NCI-H1436 treated with DMSO at 0.1 percent for 48 hours (cell line): ENCODE data around the gene MEF2C.
"Not testable (repeated sequence)": the region's sequence is repeated elsewhere in the genome, so short reads cannot be mapped to it uniquely, and the experiment has no call there.

Experiments
- DNase-seq: peaks from one replicate; lab custom pipeline; 2025; lab: John Stamatoyannopoulos, UW

The MEF2C gene

DNA sequence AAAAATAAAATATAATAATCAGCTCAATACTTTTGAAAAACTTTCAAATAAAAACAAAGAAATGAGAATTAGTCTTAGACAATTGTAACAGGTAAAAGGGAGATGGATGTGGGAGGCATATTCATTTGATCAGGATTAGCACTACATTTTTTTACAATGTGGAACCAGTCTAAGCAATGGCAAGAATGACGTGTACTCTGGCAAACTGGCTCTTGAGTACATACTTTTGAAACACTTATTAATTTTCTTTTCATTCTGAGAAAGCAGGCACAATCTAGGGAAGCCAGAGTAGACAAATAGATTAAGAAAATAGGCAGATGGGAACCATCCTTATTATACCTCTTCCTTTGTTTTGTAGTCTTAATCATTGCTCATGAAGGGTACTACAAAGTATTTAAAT, 79.7 kb downstream of the MEF2C start:
- DNase-seq, result no peak

DNA sequence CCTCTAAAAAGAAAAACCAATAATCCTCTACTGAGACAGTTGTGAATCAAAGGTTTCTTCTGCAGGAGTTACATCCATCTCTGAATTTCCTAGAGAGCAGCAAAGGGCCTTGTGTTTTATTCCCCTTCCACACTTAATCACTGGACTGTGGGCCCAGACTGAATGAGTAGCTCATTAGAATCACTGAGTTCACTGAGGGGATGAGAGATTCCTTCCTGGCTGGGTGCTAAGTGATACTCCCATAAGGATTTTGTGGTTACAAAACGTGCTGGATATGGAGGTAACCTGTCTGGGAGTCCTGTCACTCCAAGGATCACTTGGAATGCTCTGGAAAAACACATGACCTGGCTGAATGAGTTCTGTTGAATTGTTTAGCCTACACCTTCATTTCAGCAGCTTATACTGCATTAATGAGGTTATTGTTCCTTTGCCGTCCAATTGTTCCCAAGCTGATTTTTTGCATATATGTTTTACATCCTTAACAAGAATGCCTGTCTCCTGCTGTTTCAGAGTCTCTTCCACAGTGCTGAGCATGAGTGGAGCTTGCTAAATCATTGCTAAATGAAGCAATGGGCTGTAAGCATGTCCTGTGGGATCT, 82.9 kb downstream of the MEF2C start:
- no peak for DNase-seq

DNA sequence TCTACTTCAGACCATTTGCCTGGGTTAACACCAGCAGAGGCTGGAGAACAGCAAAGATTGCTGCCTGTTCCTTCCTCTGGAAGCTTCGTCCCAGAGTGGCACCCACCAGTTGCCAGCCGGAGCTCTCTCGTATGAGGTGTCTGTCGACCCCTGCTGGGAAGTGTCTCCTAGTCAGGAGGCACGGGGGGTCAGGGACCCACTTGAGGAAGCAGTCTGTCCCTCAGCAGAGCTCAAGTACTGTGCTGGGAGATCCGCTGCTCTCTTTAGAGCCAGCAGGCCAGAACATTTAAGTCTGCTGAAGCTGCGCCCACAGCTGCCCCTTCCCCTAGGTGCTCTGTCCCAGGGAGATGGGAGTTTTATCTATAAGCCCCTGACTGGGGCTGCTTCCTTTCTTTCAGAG, 84.1 kb downstream of the MEF2C start:
- DNase-seq, result not testable (repeated sequence)

DNA sequence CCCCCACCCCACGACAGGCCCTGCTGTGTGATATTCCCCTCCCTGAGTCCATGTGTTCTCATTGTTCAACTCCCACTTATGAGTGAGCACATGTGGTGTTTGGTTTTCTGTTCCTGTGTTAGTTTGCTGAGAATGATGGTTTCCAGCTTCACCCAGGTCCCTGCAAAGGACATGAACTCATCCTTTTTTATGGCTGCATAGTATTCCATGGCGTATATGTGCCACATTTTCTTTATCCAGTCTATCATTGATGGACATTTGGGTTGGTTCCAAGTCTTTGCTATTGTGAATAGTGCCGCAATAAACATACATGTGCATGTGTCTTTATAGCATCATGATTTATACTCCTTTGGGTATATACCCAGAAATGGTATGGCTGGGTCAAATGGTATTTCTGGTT, 89.2 kb downstream of the MEF2C start:
- not testable (repeated sequence) for DNase-seq

DNA sequence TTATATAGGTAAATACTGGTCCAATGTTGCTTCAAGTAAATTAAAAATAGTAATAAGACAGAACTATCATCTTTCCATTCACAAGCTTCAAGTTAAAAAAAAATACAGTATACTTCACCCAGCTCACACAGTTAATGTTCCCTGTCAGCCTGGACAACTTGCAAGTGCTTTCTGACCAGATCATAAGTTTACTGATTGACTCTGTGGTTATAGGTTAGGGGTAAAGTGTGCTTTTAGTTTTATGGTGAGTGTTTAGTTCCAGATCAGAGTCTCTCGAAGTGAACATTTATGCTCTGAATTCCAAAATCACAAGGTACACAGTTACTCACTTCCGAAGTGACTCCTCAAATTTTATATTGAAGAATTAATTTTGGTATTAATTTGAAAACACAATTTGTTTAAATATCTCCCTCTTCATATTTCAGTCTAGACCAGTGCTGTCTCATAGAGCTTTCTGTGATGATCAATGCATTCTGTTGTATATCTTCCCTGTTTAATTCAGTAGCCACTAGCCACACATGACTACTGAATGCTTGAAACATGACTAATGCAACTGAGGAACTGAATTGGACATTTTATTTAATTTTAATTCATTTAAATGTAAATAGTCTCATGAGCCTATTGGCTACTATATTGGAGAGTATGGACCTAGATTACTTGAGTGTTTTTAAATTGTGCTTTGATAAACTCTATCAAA, 90.7 kb downstream of the MEF2C start:
- DNase-seq, result no peak

DNA sequence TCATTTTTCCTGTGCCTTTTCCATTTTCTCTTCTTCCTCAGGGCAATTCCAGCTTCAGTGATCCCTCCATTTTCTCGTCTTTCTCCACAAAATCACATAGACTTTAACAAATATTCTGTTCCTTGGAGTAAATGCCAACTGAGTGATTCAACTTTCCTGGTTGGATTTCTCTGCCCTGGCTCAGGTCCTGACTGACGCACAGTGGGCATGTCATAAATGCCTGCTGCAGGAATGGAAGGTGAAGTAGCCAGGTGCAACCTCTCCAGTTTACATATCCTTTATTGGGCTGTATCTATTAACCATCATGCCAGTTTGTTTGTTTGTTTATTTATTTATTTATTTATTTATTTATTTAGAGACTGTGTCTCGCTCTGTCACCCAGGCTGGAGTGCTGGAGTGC, 95.1 kb downstream of the MEF2C start:
- no peak for DNase-seq

DNA sequence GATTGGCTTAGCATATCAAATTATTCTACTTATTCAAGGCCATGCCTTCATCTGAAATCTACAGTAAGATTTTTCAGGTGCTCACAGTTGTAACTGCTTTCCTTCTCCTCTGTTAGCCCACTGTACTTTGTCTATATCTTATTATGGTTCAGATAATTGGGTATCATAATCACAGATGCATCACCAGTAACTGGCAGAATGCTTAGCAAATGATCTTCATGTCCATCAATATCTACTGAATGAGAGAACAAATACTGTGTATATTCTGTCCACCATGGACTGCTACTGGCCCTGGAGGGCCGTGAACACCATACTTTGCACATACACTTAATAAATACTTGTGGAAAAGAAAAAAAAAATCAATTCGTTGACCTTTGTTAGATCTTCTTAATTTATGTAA, 96.2 kb downstream of the MEF2C start:
- no peak for DNase-seq

DNA sequence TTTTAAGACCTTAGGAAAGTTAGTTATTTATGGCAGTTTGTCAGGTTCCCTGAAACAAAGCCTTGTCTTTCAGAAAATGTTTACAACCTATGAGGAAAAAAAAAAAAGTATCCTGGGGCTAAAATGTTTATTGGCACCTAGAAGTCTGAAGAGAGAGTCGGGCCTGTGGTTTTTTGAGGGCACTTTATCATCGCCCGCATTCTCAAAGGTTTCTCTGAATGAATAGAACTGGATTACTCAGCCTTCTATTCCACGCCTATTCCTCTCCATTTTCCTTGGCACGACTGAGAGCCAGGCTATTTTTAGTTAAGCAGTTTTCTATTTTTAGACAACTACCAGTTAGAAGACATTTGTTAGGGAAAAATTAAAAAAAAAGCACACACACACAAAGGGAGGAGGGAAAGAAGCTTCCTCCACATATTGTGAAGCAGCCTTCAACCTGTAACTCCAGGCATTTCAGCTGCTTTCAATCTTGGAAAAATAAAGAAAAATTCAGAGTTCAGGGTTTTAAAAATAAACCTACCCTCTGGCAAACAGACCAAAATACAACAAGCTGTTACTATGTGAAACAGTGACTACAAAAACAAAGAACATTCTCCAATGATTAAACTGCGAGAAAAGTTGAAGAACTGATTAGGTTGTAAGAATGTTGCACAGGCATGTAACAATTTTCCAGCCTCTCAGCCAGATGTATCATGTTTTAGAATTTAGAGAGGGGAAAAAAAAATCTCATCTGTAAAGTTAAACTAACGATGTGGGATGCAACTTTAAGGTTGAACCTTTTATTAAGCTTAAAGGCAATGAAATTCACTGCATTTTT, 97.0 kb downstream of the MEF2C start:
- no peak for DNase-seq

DNA sequence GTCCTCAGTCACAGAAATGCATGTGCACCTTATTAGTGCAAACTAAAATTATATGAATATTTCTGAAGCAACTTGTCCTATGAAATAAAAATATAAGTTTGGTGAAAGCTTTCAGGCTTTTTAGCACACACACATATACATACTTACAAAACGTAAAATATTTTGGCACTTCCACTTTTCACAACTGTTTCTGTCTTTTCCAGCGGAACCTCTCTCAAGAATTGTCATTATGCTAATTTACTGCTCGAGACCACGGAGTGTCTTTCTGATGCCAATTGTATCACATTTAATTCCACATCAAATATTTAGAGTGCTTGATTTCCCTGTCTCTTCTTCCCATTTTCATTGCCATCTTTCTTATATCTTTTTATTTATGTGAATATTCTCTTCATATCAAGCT, 100.4 kb downstream of the MEF2C start:
- DNase-seq, result no peak

DNA sequence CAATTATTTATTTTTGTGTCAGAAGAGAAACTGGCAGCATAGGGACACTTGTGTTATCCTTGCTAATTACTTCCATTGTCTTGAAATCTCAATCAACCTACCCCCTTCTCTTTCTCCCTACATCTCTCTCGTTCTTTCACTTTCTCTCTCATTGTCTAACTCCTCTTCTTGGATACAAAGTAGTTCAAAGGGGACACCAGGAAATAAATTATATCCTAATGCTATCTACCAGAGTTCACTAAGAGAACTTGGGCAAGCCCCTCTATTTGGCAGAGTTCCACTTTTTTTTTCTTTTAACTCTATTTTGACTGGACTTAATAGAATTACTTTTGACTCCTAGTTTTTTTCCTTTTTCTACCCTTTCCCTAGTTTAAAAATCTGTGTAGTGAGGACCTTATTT, 102.2 kb downstream of the MEF2C start:
- no peak for DNase-seq

DNA sequence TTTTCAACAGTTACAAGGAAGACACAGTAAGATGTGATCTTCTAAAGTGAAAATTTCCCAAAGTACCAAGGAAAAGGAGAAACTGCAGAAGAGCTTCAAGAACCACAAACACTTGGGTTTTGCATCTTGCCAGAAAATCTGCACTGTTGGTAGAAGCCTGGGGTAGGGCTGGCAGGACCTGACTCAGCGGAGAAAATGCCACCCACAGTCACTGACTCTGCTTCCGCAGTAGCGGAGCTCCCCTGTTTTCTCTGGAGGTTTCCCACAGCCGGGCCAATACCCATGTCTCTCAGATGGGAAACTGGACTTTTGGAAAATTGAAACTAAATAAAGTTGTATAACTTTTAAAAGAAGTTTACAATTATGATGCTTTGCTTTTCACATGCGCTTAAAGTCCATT, 104.2 kb downstream of the MEF2C start:
- DNase-seq, result no peak

DNA sequence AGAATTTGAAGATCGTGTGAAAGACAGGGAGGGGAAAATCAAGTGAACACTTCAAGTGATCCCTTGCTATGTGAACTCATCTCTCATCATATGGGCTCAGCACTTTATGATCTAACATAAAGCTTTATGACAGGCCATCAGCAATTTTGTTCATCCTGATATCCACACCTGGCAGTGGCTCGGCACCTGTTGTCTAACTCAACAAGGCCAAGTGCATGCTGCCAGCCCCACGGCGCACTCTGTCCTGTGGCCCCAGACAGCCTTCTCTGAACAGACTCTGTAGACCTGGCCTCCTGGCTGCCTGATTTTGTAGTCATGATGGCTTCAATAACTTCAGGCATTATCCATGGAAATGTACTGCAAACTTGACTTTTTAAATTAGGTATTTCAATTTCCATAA, 106.3 kb downstream of the MEF2C start:
- DNase-seq, result no peak

DNA sequence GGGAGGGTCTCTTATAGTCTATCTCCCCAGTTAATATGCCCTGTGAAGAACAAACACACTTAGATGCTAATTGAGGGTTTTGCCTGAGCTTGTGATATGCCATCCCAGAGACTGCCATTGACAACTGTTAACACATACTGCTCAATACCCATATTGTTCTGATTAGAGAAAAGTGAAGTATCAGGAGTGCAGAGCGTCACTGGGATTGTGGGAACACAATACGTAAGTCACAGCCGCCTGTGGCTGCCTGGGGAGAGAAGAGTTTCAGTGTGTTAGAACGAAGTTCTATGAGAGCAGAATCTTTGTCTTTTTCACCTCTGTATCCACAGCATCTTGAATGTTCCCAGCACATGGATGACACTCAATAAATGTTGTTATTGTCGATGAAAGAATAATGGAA, 110.2 kb downstream of the MEF2C start:
- no peak for DNase-seq

DNA sequence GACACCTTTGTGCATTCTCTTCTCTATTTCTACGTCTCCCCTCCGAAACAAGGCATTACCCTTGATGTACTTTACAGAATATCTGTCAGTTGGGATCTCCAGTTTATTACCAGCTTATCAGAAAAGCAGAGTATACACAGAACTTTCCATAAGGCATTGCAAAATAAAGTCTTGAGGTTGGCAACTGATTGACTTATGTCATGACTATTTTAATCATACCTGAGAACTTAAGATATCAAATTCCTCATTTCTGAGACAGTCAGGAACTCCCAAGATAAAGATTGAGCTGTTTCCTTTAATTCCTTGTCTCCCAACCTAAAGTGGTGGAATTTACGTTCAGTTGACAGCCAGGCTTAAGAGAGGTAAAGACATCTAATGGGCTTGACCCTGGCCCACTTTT, 110.9 kb downstream of the MEF2C start:
- DNase-seq, result no peak

DNA sequence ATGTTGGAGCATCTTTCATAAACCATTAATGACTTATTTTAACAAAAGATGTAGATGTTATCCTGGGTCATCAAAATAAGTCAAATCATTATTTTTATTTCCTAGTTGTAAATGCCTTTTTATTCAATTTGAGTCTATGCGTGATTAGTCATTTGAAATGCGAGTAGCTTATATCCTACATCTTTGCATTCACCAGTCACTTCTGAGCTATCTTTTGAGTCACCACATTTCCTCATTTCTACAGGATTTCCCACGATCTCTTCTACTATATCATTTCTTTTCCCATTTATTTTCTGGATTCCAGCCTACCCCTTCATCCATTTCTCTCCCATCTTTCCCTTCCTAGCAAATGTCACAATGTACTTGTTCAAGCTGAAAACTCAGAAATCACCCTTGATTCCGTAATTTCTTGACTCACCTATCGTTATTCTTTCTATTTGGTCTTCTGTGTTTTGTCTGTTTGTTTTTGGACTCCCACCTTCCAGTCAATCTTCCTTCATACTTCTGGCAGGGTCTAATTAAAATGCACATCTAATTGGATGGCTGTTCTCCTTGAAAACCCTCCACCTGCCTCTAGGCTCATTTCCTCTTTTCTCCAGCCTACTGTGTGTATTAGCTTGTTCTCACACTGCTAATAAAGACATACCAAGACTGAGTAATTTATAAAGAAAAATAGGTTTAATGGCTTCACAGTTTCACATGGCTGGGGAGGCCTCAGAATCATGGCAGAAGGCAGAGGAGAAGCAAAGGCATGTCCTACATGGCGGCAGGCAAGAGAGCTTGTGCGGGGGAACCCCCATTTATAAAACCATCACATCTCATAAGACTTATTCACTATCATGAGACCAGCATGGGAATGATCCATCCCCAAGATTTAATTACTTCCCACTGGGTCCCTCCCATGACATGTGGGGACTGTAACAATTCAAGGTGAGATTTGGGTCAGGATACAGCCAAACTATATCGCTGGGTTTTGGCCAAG, 112.4 kb downstream of the MEF2C start:
- no peak for DNase-seq

DNA sequence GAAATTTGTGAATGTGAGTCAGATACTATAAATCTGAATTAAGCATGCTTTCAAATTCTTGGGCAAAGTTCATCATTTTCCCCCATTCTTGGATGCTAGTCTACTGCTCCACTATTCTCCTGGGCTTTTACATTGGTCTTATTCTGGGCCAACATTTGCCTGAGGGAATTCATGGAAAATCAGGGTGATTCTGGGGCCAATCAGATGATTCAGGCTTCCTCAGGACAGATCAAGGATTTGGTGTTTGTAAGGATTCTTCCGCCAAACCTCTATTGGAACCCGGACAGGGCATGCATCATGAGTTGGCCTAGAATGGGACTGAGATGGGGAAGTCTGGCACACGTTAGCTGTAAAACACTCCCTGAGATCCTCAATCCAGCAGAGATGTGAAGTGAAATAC, 113.8 kb downstream of the MEF2C start:
- no peak for DNase-seq

DNA sequence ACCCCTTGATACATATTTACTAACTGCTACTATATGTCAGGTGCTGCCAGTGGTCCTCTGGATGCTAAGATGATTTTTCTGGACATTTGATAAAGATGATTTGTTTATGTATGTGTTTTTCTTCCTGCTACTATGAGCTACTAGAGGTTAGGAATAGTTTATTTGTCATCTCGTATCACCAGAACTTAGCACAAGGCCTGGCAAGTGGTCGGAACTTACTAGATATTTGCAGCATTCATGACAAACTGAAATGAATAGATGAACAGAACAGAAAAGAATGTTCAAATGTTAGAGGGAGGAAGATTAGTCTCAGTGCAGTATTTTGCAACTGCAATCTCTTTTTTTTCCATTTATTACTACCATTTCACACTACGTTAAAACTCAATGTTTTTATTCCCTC, 114.6 kb downstream of the MEF2C start:
- no peak for DNase-seq

DNA sequence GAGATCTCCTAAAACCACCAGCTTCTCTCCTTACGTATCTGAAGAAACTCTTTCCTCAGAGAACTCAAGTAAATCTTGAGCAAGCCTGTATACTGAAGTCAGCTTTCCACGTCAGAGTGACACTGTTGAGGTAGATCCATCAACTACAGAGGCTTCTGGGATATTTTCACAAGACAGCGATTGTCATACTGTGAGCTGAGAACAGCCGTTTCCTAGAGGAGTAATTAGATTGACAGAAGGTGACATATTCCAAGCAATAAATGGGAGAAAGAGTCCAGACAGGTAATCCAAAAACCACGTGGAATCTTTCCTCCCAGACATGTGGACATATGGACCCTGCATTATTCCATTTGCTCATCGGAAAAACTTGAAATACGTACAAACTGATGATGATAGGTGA, 117.2 kb downstream of the MEF2C start:
- DNase-seq, result no peak

DNA sequence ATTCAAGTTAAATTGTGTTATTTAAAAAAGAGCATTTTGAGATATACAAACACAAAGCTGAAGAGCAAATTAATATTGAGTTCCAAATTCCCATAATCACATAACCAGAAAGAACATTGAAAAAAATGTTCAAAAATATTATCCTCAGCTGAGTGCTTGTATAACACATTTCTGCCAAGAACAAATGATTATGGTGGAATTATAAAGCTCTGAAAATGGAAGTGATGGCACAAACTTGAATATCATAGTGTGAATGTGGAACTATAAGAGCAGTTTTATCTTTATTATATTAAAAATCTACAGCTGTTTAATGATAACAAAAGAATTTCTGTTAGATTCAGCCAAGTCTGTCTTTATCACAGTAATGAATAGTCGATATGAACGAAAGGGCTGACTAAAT, 117.8 kb downstream of the MEF2C start:
- no peak for DNase-seq

DNA sequence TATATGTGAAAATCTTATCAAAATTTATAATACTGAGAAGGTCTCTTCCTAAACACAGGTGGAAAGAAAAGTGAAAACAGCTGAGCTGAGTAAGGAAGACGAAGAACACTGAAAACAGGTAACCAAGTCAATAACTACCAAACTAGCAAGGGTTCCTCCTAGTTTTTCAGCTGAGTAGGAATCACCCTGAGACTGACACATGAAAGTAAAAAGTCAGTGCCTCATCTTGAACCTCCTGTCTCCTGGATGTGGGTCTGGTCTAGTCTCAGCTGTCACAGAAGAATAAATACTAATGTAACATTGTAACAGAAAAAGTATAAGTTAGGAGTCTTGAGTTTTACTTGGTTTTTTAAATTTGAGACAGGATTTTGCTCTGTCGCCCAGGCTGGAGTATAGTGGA, 121.0 kb downstream of the MEF2C start:
- DNase-seq, result no peak

DNA sequence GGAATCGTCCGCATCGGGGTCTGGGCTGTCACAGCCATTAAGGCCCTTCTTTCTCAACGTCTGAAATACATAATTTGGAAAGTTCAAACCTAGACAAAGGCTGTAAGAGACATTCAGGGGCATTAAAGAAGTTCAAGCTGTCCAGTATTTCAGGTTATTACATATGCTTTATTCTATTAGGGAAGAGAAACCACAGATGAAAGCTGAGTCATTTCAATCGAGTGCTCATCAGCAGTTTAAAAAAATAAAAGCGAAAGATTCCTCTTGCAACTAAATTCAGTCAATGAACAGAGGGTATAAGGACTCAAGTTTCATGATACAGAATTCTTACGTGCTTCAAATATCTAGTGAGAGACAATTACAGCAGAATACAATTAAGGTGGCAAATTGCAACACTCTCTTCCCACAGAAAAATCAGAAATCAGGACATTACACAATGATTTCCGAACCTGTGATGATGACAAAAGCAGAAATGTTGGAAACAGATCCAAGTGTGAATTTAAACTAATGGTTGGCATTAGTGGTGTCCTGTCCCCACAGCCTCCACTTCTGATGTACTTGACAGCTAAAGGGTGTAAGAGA, 121.6 kb downstream of the MEF2C start:
- DNase-seq, result no peak

DNA sequence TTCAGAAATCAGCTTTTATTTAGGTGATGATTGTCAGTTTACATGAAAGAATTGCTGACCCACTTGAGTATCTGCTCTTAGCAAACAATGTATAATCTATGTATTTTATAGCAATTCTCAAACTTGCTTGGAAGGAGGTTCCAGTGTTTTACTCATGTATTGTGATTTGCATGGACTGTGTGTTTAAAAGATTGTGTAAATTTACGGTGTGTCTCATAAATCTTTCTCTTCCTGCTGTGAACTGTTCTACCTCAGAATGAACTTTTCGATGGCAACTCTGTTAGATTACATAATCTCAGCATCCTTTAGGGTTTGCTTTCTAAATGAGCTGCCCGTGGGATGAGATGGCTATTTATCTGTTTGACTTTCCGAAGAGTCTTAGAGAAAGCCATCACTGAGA, 122.5 kb downstream of the MEF2C start:
- no peak for DNase-seq
